Right forelimb (tissue), 1 donor: ENCODE data around the gene DCHS2.

Experiments used
- DNase-seq: peaks from one replicate; pipeline ENCODE4 v3.0.0-alpha.2; 2018

The DCHS2 gene

DNA sequence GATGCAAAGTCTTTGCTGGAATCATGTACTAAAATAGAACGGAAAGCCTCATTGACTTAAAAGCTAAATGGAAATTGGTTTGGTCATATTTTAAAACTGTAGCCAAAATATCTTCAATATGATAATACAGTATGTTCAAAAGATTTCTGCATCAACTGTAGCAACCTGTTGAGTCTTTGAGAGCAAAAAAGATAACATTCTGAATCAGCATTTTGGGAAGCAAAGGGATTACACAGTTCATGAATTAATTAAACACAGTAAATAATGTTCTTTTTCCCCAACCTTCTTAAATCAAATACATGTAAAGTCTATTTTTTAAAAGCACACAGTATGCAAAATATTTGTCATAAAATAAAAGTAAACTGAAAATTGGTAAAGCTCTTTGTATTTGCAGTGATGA lies 50.5 kb downstream of the DCHS2 start:
- no peak for DNase-seq

DNA sequence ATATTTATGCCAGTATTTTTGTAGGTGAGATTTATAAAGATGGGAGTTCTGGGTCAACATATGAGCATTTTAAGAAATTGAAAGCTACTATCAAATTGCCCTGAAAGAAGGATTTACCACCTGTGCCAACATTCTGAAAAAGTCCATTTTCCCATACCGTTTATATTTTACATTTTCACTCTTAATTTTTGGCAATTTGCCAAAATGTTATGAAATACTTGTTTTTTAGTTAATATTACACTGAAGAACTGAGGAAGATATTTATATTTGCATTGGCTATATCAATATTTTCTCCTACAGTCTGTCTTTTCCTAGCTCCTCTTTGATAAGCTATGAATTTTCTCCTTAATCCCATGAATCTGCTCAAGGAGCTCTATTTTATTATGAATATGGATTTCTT lies 52.4 kb downstream of the DCHS2 start:
- DNase-seq, result no peak

DNA sequence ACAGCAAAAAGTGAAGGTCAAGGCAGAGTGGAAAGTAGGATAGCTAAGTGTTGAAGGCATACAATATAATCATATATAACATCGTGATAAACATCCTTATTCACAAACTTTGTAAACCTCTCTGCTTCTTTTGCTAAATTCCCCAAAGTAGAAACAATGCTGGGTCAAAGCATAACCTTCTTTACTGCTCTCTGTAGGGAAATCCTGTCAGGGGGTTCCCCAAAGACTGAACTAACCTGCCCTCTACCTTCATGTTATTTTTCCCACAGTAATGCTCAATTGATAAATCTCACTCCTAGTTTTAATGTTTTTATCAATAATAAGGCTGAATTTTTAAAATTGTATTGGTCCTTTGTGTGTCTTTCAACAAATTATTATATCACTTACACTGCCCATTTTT lies 55.7 kb downstream of the DCHS2 start:
- no peak for DNase-seq

DNA sequence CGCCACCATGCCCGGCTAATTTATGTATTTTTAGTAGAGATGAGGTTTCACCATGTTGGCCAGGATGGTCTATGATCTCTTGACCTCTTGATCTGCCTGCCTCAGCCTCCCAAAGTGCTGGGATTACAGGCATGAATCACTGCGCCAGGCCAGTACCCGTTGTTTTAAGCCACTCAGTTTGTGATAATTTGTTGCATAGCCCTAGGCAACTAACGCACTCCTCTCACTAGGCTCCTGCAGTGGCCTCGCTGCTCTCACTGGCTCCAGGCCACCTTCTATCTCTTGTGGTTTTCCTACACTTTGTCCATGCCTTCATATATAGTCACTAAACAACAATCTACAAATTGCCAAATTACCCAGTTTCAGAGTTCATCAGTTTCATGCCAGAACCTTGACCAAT lies 58.1 kb downstream of the DCHS2 start:
- DNase-seq, result no peak

DNA sequence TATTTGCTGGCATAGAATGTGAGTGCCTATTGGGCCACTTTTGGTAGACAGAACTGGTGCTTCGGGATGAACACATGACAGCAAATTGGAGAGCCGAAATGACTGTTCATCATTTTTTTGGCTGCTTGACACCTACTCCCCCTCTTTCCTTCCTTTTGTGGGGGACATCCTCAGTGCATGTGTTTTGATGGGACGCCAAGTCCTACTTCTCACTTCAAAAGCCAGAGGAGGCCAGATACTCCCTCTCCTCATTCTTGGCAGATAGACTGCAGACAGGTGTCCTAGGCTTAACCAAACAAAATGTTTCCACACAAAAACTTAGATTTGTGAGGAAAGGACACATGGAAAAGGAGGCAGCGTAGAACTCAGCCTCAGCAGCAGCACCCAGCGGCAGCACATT lies 62.4 kb downstream of the DCHS2 start:
- DNase-seq, result no peak

DNA sequence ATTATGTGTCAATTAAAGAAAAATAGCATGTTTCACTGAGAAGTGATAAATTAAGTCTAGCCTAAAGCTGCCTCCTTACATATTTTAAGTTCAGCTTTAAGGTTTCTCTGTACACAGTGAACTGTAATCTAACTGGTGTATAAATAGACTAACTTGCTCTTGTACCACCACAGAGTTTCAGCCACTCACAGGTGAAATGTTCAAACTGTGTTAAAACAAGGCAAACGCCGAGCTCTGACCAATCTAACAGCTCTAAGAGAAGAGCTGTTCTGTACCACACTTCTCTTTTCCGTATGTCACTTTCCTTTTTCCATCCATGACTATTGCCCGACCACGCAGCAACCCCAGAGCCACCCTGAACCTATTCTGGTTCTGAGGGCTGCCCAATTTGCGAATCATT lies 64.5 kb downstream of the DCHS2 start:
- no peak for DNase-seq

DNA sequence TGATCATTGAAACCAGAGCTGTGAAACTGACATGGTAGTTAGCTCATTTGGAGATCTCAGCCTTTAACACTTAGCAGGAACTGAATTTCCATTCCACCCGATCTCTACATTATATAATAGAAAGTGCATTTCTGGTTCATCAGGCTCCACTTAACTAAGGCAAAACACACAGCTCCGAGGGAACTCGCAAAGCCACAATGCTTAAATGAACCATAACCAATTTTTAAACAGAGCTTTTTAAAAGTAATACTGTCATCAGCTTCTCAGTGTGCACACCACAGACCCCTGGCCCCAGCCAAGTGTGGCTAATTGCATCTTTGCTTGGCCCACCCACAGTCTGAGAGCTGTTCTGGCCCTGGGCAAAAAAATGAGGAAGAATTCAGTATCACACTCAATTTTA lies 66.1 kb downstream of the DCHS2 start:
- no peak for DNase-seq

DNA sequence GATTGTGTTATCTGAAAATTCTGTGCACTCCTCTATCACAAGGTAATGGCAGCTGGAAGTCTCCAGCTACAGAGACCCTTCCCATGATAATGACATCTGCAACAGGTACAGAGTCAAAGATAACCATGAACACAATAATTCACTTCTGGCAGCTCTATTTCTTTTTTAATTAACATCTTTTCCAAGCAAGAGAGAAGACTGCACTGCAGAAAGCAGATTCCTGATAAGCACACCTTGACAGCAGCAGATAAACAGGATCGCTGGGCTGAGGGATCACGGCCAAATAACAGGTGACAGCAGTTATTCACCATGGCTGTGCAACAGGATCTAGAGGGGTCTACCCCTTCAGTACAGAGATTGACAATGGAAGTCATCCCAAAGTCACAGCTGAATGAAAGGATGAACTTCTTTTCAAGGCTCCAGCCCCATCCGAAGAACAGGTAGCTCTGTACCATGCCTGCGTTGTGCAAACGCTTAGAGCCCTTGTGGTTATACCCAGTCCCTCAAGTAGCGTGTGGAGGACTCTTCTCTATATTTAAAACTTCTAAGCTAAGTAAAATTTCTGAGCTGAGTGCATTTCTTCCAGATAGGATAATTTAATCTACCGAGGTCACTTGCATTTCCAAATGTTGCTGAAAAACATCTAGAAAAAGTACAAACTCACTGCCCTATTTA lies 66.7 kb downstream of the DCHS2 start:
- DNase-seq, result no peak

DNA sequence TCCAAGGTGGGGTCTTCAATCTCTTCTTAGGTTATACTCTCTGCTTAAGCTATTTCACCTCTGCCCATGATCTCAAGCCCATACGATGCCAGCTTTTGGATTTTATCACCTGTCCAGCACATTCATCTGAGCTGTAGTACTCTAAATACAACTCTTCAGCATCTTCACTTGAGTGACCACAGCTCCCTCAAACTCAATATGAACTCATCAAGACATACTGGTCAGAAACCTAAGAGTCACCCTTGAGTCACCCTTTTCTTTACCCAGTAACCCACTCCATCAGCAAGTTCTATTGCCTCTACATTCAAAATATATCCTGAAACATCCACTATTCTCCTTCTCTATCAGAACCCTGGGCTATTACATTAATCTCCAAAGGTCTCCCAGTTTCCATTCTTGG lies 69.4 kb downstream of the DCHS2 start:
- no peak for DNase-seq

DNA sequence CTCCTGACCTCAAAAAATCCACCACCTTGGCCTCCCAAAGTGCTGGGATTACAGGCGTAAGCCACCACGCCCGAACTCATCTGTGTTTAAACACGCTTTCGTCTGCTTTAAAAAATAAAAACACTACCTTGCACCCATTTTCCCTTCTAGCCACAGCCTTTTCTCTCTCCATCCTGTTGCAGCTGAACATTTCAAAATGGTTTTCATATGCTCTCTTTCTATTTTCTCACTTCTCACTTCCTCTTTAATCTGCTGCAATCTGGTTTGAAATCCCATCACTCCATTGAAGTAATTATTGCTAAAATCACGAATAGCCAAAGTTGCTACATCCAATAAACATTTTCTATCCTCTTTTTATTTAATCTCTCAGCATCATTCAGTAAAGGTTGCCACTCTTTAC lies 70.0 kb downstream of the DCHS2 start:
- no peak for DNase-seq

DNA sequence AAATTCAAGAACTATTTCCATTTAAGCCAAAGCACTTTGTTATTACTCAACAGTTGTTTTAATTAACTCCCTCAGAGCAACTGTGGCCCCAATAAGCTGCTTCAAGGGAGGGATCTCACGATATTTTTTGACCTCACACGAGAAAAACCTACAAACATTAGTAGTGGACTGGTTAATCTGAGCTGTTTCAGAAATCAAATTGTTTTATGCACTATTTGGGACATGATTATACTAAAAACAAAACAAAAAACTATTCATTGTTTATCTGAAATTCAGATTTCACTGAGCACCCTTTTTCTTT lies 74.3 kb downstream of the DCHS2 start:
- no peak for DNase-seq

DNA sequence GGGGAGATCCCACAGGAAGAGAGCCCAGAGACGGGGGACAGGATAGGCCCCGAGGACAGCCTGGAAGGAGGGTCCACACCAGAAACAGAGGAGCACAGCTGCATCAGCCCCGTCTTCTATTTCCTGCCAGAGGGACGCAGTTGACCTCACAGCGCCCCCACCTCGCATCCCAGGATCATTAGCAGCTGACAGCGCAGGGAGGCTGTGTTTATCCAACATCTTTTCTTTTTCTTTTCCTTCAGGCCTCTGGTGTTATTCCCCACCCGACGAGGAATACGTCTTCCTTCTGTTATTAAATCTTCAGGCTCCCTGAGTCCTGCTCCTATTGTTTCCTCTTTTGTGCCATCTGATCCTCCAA lies 75.4 kb downstream of the DCHS2 start:
- peak; percentile 78 for DNase-seq

DNA sequence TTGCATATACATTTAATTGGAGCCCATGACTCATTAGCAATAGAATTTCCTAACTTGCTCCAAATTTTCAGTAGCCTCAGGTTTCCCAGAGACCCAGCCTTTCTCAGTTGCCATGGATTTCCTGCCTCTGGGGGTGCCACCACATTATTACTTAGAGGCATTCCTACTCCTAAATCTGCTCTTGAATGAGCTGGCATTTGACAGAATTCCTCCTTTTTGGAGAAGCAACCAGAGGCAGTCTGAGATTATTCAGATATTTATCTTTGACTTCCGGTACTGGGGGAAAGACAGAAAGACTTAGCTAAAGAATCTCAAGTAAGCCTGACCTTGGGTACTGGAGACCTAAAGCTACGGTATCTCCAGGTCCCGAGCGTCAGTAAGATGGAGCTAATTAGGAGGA lies 76.3 kb downstream of the DCHS2 start:
- DNase-seq, result no peak

DNA sequence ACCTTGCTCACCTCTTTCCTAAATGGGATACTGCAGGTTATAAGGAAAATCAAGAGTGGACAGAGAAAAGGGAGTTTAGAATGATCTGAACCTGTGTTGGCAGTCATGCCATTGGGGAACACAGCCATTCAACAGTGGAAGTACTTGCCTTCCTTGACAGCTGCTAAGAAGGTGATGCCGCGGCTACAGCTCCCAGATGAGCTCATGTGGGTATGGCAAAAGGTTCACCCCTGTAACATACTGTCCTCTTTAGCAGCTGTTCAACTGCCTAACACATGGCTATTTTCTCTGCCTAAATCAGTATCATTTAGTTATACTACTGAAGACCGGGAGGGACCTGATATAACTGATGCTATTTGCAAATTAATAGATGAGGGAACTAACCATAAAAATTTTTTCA lies 76.8 kb downstream of the DCHS2 start:
- DNase-seq, result no peak

DNA sequence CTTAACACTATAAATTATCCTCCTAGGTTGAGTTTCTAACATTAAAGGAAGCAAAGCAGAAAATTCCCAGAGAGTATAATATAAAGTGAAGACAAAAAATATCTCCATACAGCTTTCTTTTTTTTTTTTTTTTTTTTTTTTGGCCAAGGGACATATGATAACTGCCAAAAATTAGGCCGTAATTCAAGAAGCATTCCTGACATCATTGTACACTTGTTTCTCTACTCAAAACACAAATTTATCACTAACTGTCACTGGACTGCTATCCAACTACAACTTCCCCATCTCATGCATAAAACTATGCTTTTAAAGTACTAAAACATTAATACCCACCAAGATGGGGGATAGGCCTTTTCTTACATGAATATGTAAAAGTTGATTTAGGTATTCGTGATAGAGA lies 77.2 kb downstream of the DCHS2 start:
- DNase-seq, result no peak

DNA sequence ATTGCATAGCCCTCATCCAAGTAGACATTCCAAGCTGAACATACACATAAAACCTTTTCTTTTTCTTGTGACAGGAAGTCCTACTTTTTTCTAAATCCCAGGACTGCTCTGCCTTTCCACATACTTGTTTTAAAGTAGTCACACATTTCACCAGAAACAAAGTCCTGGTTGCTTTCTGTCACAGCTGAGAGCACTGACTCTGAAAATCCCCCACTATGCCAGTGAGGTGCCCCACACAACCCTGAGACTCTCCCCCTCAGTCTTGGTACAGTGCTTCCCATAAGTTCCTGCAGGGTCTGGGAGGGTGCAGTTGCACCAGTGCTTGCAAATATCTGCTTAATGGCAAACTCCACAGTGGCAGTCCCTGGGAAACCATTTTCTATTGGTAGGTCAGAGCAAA lies 84.2 kb downstream of the DCHS2 start:
- DNase-seq, result no peak

DNA sequence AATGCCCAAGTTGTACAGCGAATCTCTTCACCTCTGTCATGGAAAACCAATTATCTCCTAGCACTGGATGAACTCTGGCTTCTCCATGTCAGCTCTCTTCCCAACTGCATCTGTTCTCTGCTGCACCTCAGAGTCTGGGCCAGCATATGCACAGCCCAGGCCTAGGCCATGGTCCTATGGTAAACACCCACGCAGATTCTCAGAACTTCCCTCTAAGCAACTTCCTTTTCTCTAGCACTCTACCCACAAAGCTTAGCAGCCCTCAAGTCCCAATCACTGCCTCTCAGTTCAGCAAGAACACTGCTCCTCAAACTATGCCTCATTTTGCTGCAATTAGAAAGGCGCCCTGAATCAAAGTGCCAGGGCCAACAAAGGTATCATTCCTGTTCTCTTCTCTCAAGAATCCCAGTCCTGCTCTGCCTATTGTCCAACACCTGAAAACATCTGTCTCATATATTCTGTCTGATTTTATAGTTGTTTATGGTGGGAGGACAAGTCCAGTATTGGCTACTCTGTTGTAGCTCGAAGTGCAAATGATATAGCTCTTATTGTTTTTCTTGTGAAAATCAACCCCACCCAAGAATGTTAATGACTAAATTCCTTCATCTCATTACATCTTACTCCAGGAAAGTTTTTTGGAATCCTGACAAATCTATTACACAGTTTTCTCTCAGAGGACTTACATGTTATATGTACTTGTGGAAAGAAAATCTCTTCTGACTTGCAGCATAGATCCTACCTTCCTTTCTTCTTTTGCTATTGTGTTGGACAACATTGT lies 85.4 kb downstream of the DCHS2 start:
- DNase-seq, result no peak

DNA sequence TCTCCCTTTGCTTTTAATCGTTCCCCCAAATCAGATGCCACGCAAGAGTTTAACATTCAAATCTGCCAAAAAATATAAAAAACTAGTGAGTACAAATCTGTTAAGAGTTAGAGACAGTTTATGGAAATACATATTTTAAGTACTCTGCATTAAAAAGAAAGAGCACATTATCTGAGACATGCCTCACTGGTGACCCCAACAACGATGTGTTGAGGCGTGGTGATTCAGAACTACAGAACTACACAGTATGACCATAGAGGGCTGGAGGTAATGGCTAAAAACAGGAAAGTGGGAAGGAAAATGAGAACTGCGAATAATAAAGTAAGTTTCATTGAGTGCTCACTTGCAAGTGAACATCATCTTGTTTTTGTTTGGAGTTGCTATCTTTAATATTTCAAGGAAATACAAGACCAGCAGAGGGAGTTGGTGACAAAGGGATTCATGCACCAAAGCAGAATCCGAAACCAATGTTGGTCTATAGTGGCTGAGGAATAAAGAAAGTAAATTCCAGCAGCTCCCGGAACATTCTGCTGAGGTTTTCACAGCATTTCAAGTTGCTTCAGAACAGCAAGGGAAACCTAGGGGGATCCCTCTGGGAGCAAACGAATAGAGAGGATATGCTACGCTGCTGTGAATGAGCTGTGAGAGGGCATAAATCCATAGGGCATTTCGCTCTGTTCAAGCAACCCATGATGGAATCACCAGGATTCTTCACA lies 92.2 kb downstream of the DCHS2 start:
- DNase-seq, result no peak

DNA sequence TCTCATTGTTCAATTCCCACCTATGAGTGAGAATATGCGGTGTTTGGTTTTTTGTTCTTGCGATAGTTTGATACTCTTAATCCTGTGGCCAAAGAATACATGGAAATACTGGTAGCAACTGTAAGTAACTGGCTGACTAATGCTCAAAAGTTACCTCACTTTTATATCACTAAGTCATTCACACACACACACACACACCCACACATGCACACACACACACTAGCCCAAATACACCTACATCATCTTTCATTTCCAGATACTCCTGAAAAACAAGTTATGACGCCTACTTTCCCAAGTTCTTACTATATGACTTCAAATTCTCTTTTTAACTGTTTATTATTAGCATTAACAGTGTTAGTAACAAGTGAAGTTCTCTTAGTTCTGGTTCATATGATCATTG lies 101.3 kb downstream of the DCHS2 start:
- DNase-seq, result no peak

DNA sequence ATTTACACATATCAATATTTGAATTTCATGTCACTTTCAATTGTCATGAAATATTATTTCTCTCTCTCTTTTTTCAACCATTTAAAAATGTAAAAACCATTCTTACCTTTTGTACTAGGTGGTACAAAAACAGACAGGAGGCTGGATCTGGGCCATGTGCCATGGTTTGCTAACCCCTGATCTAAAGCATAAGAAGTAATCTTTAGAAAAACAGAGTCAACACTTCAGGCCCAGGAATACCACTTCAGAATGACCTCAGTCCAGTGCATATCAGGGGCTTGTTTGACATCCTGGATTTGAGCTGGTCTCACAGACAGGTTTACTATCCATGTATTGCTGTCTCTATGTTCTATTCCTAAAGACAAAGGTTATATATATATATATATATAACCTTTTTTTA lies 102.5 kb downstream of the DCHS2 start:
- DNase-seq, result no peak

DNA sequence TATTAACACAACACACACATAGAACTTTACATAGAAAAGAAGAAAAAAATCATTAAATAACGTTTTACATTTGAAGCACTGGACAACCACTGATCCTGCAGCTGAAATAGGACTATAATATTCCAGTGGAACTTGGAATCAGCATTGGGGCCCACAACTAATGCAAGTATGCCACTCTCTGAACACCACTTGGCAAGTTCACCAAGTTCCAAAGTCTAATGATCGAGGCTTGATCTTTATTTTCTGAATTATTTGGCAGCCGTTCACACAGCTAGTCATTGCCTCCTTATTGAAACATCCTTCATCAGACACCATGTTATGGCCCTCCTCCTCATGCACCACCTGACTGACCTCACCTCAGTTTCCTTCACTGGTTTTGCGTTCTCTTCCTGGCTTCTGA lies 107.6 kb downstream of the DCHS2 start:
- no peak for DNase-seq

DNA sequence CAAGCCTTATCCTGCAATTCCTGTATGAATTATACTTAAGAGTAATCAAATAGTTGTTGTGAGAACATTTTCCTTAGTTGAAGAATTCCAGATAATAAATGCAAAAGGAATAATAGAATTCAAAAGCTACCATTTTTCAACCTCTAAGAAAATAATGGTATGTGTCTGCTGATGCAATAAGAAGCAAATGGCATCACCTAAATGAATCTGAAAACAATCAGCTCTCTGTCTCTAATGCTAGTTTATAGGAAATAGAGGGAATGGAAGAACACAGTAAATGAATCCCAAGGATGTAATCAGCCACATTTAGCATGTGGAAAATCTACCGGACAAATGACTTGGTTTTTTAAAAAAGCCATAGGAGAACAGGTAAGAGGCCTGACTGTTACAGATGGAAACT lies 115.1 kb downstream of the DCHS2 start:
- no peak for DNase-seq

DNA sequence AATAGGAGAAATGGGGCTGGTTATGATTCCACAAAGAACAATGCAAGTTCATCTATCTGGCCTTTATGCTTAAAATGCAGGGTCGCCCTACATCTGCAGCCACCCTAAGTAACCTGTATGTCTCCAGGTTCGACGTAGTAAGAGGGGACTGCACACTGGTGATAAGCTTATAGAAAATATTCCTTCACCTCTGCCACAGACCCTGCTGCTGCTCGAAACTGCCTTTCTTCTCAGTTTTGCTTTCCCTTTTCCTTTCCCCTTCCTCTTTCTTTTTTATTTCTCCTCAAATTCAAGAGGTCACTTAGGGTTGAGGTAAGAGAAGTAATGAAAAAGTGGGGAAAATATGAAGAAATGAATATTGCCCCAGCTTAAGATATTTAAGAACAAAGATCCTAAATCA lies 123.5 kb downstream of the DCHS2 start:
- DNase-seq, result no peak

DNA sequence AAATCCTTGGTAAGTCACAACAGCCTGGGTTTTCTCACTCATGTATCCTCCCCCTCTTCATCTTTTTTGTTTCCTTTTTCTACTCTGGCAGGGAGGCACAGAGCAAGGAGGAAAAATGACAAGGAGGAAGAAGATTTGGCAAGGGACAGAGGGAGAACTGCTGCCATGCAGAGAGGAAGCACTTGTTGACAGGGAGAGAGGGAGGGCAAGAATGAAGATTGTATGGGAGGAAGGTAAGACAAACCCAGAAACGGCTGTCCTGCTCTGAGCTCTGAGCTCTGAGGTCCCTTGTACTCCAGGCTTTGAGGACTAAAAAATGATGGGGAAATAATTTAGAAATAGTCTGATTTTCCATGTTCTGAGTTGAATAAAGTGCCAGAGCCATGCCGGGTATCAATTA lies 123.9 kb downstream of the DCHS2 start:
- no peak for DNase-seq

DNA sequence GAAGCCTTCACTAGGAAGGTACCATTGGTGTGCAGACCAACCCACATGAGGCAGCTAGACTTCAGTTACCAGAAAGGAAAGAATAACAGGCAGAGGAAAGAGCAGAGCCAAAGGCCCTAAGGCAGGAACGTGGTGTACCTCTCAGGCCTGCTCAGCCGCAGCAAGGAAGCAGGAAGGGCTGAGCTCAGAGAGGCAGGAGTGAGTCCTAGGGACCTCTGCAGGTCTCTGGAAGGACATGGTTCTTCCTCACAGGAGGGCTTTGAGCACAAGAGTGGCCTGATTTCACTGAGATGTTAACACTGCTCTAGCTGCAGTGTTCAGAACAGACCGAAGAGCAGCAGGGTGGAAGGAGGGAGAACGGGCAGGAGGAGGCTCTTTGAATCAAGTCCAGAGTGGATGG lies 124.6 kb downstream of the DCHS2 start:
- DNase-seq, result no peak
